ENCODE data around the gene FASTK.

Gene FASTK

DNA sequence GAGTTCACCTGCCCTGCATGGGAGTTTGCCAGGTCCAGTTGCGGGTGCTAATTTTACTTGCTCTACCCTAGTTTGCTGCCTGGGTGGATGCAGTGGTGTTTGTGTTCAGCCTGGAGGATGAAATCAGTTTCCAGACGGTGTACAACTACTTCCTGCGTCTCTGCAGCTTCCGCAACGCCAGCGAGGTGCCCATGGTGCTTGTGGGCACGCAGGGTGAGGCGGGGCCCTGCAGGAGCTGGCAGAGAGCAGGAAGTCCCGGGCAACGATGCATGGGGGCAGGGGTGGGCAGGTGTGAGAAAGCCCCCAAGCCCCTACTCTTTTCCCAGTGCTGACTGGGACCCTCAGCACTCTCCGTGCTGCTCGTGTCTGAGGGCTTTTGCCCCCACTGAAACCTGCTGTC is 37.0 kb upstream of the FASTK start:
- peak; percentile 23 for DNase-seq

DNA sequence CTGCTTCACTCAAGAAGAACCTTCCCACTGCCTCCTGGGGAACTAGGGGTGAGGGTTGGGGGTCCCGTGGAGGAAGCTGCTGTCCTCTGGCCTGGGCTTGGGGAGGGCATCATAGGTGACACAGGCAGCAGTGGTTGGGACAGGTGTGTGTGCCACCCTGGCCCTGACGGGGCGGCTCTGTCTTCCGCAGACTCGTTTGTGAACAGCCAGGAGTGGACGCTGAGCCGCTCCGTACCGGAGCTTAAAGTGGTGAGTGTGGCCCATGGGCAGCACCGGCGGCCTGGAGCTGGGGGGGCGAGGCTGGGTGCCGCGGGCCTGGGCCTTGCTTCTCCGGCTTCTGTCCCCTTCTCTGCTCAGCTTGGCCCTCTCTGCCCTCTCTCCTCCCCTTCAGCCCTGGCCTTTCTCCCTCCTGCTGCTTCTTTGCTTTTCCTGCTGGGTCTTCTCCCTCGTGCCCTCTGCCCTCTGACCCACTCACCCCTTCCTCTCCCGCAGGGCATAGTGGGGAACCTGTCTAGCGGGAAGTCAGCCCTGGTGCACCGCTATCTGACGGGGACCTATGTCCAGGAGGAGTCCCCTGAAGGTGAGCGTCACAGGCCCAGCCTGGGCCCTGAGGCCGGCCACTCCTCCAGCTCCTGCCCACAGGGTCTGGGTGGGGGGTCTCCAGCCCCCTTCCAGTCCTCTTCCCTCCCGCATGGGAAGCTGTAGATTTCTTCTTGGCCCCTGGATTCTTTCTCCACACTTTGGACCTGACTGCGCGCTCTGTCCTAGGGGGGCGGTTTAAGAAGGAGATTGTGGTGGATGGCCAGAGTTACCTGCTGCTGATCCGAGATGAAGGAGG is 36.2 kb upstream of the FASTK start:
- DNase-seq: no peak

DNA sequence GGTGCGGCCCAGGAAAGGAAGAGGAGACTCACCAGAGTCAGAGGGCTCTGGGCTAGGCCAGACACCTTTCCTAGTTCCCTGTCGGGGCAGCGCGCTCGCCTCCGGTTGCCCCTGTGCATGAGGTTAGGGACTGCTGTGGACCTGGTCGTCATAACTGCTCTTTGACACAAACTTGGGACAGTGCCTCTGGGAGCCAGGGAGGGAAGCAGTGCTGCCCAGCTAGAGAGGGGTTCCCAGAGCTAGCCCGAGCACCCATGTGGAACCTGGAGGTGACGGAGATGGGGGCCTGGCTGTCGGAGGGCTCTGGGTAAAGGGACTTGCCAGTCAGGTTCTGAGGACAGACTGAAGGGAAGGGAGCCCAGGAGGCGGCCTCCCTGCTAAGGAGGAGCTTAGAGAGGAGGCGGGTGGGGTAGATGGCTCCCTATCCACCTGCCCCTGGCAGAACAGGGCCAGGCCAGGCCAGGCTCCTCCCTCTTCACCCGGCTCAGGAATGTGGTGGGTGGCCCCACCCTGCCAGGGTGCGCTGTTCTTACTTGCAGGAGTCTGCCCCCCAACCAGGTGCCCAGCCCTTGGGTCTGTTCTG is 35.3 kb upstream of the FASTK start:
- peak; percentile 20 for DNase-seq

DNA sequence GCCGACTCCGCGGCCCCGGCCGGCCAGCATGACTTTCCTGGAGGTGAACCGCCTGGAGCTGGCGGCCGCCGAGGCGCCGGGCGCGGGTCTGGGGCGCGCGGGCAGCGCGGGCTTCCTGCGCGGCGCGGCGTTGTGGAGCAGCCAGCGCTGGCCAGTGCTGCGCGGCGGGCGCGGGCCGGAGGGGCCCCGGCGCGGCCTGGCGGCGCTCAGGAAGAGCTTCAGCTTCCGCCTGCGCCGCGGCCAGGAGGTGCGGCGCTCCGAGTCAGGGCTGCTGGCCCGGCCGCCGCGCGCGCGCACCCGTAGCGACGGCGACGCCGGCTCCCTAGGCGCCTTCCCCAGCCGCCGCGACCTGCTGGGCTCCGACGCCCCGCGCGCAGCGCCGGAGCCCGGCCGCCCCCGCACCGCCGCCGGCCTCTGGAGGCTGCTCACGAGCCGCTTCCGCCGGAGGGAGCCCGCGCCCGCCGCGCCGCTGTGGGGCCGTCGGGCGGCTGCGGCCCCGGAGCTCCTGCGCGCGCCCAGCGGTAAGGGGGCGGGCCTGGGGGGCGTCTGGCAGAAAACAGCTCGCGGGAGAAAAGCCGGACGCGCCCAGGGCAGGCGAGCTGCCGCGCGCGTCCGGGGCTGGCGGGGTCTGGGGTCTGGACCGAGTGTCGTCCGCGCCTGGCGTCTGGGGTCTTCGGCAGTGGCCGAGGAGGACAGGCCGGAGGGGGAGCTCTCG is 34.7 kb upstream of the FASTK start:
- peak; percentile 49 for DNase-seq

- no peak for DNase-seq
These were observed 33.8 kb upstream of the FASTK start for GRCh38 chr7:151114151-151115090.

GRCh38 chr7:151113344-151114150 is 32.9 kb upstream of the FASTK start:
- no peak for DNase-seq

- peak; percentile 82 for DNase-seq
These were observed 30.5 kb upstream of the FASTK start for GRCh38 chr7:151110941-151111645.

DNA sequence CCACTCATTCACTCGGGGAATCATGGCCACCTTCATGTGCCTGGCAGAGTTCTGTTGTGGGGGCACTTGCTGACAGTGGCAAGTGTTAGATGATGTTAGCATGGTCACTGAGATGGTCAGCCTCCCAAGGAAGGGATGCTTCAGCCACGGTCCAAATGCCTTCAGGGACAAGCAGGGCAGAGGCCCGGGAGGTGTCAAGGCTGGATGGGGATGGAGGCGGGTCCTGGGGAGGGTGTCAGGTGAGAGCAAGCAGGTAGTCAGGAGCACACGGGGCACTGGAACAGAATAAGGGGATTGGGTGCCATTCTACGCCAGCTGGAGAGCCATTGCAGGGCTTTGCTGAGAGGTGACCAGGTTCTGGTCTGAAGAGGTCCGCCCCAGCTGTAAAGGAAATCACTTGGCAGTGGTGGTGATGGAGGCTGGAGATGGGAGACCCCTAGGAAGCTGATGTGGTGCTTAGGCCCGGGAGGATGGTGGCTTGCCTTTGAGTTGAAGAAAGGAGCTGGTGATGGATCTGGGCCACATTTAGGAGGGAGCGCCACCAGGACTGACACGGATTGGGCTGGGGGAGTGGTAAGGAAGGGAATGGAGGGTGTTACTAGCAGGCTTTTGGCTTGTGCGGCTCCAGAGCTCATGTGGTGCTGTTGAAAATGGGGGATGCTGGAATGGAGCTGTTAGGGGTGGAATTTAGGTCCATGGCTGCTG is 29.8 kb upstream of the FASTK start:
- DNase-seq: no peak

DNA sequence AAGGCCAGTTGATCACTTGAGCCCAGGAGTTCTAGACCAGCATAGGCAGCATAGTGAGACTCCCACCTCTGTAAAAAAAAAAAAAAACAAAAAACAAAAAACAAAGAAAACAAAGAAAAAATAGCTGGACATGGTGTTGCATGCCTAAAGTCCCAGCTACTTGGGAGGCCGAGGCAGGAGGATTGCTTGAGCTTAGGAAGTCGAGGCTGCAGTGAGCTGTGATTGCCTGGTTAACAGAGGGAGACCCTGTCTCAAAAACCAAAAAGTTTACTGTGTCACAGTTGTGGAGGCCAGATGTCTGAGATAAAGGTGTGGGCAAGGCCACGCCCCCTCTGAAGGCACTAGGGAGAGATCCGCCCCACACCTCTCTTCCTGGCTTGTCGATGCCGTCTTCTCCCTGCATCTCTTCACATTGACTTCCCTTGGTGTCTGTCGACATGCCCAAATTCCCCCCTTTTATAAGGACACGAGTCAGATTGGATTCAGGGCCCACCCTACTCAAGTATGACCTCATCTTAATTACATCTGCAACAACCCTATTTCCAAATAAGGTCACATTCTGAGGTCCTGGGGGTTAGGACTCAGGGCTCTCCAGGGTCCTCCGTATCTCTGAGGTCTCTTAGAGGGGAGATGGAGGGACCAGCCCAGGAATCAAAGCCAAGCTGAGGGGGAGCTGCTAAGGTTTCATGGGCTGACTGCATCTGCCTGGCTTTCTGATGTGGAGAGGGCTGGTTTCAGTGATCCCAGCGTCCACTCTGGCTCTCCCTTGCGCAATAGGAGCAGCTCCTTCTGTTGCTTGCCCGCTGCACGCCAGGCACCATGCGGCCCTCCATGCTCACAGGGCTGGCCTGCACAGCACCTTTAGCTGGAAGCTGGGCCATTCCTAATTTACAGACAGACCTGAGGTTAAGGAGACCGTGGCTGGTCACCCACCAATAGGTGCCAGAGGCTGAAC is 28.8 kb upstream of the FASTK start:
- DNase-seq: no peak

GRCh38 chr7:151107882-151108281 is 27.3 kb upstream of the FASTK start:
- DNase-seq: no peak

DNA sequence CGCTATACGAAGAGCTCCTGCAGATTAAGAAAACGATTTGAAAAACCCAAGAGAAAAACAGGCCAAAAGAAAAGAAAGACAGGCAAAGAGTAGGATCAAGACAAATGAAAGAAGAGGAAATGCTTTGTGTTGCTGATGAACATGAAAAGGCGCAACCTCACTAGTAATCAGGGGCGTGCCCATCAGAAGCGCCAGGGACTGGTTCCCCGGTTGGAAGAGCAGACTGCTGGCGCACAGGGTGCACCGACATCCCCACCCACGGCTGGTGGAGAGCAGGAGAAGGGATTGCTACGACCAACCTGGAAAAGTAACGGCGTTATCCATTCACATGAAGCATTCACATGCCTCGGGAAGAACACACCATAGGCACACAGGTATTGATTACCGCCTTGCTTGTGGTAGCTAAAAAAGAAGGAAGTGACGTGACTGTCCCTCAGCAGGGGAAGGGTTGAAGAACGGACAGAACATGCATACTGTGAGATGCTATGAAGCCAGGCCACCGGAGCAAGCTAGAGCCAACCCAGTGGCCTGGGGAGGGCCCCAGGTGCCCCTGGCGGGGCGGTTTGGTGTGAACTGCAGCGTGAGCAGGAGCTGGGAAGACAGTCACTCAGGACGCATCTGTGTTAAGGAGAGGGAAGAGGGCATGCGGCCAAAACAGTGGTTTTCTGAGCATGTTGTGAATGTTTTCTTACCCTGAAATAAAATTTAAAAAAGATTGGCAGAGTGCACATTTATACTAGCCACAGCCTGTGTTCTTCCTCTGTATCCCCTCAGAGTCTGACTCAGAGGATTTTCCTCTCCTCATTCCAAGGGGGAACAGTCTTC is 24.0 kb upstream of the FASTK start:
- DNase-seq: no peak

DNA sequence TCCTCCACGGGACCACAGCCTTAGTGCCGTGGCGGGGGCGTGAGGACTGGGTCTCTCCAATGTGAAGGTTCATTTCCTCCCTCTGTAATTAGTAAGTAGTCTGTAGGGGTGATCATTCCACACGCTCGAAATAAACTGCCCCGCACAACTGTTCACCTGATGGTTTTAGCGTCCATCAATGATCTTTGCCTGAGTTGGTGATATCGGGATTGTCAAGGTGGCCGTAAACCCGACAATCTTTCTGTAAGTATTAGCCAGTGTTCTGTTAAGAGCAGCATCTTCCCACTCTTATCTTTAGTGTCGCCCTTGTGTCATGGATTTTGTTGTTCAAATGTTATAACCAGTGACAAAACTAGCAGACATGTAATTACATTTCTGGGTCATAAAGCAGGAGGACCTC is 23.4 kb upstream of the FASTK start:
- DNase-seq: no peak

- no peak for DNase-seq
These were observed 22.4 kb upstream of the FASTK start for GRCh38 chr7:151102991-151103390.

- no peak for DNase-seq
These were observed 21.2 kb upstream of the FASTK start for GRCh38 chr7:151101621-151102396.

- DNase-seq: no peak
These were observed 20.3 kb upstream of the FASTK start for GRCh38 chr7:151100921-151101320.

DNA sequence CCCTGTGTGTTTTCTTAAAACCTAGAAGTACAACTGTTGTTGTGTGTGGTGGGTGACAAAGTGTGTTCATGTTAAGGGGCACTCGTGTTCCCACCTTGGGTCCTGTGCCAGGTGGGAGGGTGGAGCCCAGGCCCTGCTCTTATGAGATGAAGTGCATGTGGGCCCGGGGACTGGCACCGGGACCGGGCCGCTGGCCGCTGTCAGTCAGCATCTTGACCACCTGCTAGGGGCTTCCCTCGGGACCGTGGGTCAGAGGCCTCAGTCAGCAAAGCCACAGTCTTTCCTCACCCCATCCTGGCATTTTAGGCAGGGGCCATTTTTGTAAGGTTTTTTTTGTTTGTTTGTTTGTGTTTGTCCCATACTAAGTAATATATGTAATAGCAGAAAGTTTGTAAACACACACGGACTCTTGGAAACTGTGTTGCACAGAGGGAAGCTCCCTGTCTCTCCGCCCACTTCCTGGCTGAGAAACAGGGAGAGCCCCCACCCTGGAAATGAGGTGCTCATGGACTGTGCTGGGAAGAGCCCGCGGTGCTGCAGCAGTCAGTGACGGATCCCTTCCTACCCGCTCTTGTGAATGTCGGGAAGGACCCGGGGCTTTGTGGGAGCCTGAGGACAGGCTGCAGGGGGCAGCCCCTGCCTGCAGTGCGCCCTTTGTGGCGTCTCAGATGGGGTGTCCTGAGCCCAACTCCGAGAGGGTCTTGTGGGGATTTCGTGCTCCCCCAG is 19.0 kb upstream of the FASTK start:
- DNase-seq: no peak
